Erythroblast (primary cell): ENCODE measurements around the gene PPARG.

Source experiments
- GATA1 ChIP-seq: IDR thresholded peaks from 2 replicates; pipeline ENCODE4 v1.6.1; 2011; ENCODE audit warnings: low read depth, mild to moderate bottlenecking, control low read depth, low read length, moderate library complexity
- POLR2A ChIP-seq: IDR thresholded peaks from 2 replicates; pipeline ENCODE4 v1.6.1; 2011; ENCODE audit warnings: mild to moderate bottlenecking, low read length

DNA sequence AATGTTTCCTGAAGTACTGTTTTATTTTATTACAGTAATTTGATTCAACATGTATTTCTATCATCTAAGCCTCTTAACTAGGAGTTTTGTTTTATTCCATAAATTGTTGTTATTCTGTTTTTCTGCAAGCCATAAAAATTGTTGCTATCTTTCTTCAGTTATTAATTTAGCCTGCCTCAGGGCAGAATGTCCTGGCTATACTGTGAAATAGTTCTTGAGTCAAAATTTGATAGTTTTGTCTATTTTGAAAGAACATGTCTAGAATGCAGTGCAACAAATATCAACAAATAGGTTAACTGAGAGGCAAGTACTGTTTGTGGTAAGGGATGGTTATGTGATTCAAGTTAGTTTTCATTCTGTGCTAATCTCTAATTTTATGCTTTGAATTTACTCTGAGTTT is 63.9 kb downstream of the PPARG start:
- no peak for TF ChIP-seq POLR2A
- no peak for TF ChIP-seq GATA1
